ENCODE data around the gene CFAP77. TPM values are rescaled to one million over a fixed set of nuclear protein-coding genes. Genes with fewer than 3 reads are reported as not detected.
A peak's percentile ranks its signal among the peaks of the same experiment; 100 is the strongest.

The CFAP77 gene
- total and polyA plus RNA-seq, 2 donors from 2014 or later = 0.50 TPM; not detected in 1

DNA sequence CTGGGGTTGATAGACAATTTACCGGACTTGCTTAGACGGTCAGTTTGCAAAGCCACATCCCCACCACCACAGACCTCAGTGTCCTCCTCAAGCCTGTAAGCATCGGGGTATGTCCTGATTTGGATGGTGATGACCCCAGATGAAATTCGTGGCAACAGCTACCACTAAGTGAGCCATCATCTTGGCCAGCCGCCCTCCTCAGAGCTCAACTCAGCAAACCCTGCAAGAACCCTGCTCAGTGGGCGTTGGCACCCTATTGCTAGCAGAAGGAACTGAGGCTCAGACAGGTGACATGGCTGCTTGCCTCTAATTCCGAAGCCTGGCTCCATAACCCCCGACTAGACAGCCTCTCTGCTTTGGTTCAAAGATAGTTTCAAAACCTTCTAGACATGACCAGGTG lies 131.0 kb downstream of the CFAP77 start:
- Histone ChIP-seq H3K9ac (ENCODE audit: low read length in 3 of 3) (no peak overlapping the region), H3K4me3 (ENCODE audit: low read length in 3 of 3) (no peak overlapping the region), H3K9me3 (ENCODE audit: control insufficient read depth in 2 of 3, insufficient read depth in 1 of 3, low read length in 3 of 3) (no peaks in the 10 kb centered on the region), H3K4me1 (ENCODE audit: control insufficient read depth in 2 of 3, insufficient read depth in 2 of 3, low read depth in 1 of 3, low read length in 3 of 3) (no peaks in the 10 kb centered on the region), H3K27ac (ENCODE audit: low read depth in 2 of 2, low read length in 2 of 2) (no peak overlapping the region), H3K27me3 (ENCODE audit: control insufficient read depth, insufficient read depth, low read length) (no peaks in the 10 kb centered on the region), H3K36me3 (ENCODE audit: control insufficient read depth in 2 of 3, insufficient read depth in 3 of 3, low read length in 3 of 3) (no peaks in the 10 kb centered on the region)
- FAIRE-seq (no peak), DNase-seq (peak in 1 of 5 donors; percentile 28)
- TF ChIP-seq, protein P1, sequence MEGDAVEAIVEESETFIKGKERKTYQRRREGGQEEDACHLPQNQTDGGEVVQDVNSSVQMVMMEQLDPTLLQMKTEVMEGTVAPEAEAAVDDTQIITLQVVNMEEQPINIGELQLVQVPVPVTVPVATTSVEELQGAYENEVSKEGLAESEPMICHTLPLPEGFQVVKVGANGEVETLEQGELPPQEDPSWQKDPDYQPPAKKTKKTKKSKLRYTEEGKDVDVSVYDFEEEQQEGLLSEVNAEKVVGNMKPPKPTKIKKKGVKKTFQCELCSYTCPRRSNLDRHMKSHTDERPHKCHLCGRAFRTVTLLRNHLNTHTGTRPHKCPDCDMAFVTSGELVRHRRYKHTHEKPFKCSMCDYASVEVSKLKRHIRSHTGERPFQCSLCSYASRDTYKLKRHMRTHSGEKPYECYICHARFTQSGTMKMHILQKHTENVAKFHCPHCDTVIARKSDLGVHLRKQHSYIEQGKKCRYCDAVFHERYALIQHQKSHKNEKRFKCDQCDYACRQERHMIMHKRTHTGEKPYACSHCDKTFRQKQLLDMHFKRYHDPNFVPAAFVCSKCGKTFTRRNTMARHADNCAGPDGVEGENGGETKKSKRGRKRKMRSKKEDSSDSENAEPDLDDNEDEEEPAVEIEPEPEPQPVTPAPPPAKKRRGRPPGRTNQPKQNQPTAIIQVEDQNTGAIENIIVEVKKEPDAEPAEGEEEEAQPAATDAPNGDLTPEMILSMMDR (IDR thresholded peaks at IDR 0.05; ENCODE audit: borderline replicate concordance, extremely low read depth, insufficient read depth) = no peak
- intact Hi-C loops (cut with DNase I) = no loop called here

GRCh38 chr9:132541870-132542830 lies 132.1 kb downstream of the CFAP77 start:
- H3K36me3 ChIP-seq (ENCODE audit: control insufficient read depth in 2 of 3, insufficient read depth in 3 of 3, low read length in 3 of 3) = no peaks in the 10 kb centered on the region
- no peaks in the 10 kb centered on the region for H3K27me3 ChIP-seq (ENCODE audit: control insufficient read depth, insufficient read depth, low read length)
- DNase-seq (peak in 1 of 5 donors; percentile 31), FAIRE-seq (no peak)
- no peak overlapping the region for H3K9ac ChIP-seq (ENCODE audit: low read length in 3 of 3)
- no peaks in the 10 kb centered on the region for H3K9me3 ChIP-seq (ENCODE audit: control insufficient read depth in 2 of 3, insufficient read depth in 1 of 3, low read length in 3 of 3)
- intact Hi-C loops (cut with DNase I) = no loop called here
- H3K27ac ChIP-seq (ENCODE audit: low read depth in 2 of 2, low read length in 2 of 2) = no peak overlapping the region
- H3K4me1 ChIP-seq (ENCODE audit: control insufficient read depth in 2 of 3, insufficient read depth in 2 of 3, low read depth in 1 of 3, low read length in 3 of 3) = peaks cover 0 to 2% (median 0%) of the 10 kb centered on the region in 3 donors
- TF ChIP-seq, protein P1 (IDR thresholded peaks at IDR 0.05; ENCODE audit: borderline replicate concordance, extremely low read depth, insufficient read depth) = no peak
- no peak overlapping the region for H3K4me3 ChIP-seq (ENCODE audit: low read length in 3 of 3)

- TF ChIP-seq, protein P1 (IDR thresholded peaks at IDR 0.05; ENCODE audit: borderline replicate concordance, extremely low read depth, insufficient read depth) = no peak
- H3K4me3 ChIP-seq (ENCODE audit: low read length in 3 of 3) = no peak overlapping the region
- intact Hi-C loops (cut with DNase I) = no loop called here
- H3K36me3 ChIP-seq (ENCODE audit: control insufficient read depth in 2 of 3, insufficient read depth in 3 of 3, low read length in 3 of 3) = no peaks in the 10 kb centered on the region
- no peaks in the 10 kb centered on the region for H3K27me3 ChIP-seq (ENCODE audit: control insufficient read depth, insufficient read depth, low read length)
- H3K4me1 ChIP-seq (ENCODE audit: control insufficient read depth in 2 of 3, insufficient read depth in 2 of 3, low read depth in 1 of 3, low read length in 3 of 3) = peaks cover 0 to 2% (median 0%) of the 10 kb centered on the region in 3 donors
- no peak overlapping the region for H3K9ac ChIP-seq (ENCODE audit: low read length in 3 of 3)
- H3K27ac ChIP-seq (ENCODE audit: low read depth in 2 of 2, low read length in 2 of 2) = no peak overlapping the region
- no peaks in the 10 kb centered on the region for H3K9me3 ChIP-seq (ENCODE audit: control insufficient read depth in 2 of 3, insufficient read depth in 1 of 3, low read length in 3 of 3)
- DNase-seq (no peak), FAIRE-seq (no peak)
Measured at GRCh38 chr9:132543251-132543650, 133.2 kb downstream of the CFAP77 start.
